Fibroblast of the conjunctiva (primary cell): Measurements from ENCODE around the gene PXDN.
"Not testable (repeated sequence)": the region's sequence is repeated elsewhere in the genome, so short reads cannot be mapped to it uniquely, and the experiment has no call there.

Experiments used
- DNase-seq: peaks from one replicate; pipeline ENCODE4 v3.0.0-alpha.2; 2010; ENCODE audit warnings: low read depth

PXDN gene

GRCh38 chr2:1685078-1685956 is 59.0 kb downstream of the PXDN start:
- no peak for DNase-seq

GRCh38 chr2:1683297-1683696 is 61.0 kb downstream of the PXDN start:
- DNase-seq: no peak

- DNase-seq: no peak
These were observed 62.2 kb downstream of the PXDN start for GRCh38 chr2:1682181-1682440.

- DNase-seq: no peak
These were observed 62.8 kb downstream of the PXDN start for GRCh38 chr2:1681323-1682180.

- no peak for DNase-seq
These were observed 63.3 kb downstream of the PXDN start for GRCh38 chr2:1681017-1681318.

GRCh38 chr2:1680222-1681016 is 63.9 kb downstream of the PXDN start:
- no peak for DNase-seq

- not testable (repeated sequence) for DNase-seq
These were observed 64.8 kb downstream of the PXDN start for GRCh38 chr2:1679488-1680039.

GRCh38 chr2:1679065-1679464 is 65.2 kb downstream of the PXDN start:
- DNase-seq: not testable (repeated sequence)

GRCh38 chr2:1678609-1679008 is 65.7 kb downstream of the PXDN start:
- DNase-seq: no peak

- DNase-seq: no peak
These were observed 66.5 kb downstream of the PXDN start for GRCh38 chr2:1677821-1678165.

- no peak for DNase-seq
These were observed 67.1 kb downstream of the PXDN start for GRCh38 chr2:1676913-1677820.

GRCh38 chr2:1676091-1676912 is 68.0 kb downstream of the PXDN start:
- no peak for DNase-seq

- peak; percentile 83 for DNase-seq
These were observed 68.7 kb downstream of the PXDN start for GRCh38 chr2:1675633-1676032.

GRCh38 chr2:1674766-1675397 is 69.4 kb downstream of the PXDN start:
- no peak for DNase-seq

GRCh38 chr2:1674276-1674675 is 70.0 kb downstream of the PXDN start:
- no peak for DNase-seq

GRCh38 chr2:1673160-1673944 is 71.0 kb downstream of the PXDN start:
- DNase-seq: no peak

GRCh38 chr2:1672738-1673137 is 71.6 kb downstream of the PXDN start:
- no peak for DNase-seq

GRCh38 chr2:1671916-1672315 is 72.4 kb downstream of the PXDN start:
- no peak for DNase-seq

- no peak for DNase-seq
These were observed 73.7 kb downstream of the PXDN start for GRCh38 chr2:1670636-1671035.
